Neutrophil (primary cell): Measurements from ENCODE around the gene UGGT1.
A peak's percentile ranks its signal among the peaks of the same experiment; 100 is the strongest.

Experiments used
- H3K27ac ChIP-seq: fragments of 200-600 bp; sonication (generic); 2 replicates; pipeline ENCODE4 v1.5.1; 2016; ENCODE audit warnings: mild to moderate bottlenecking, moderate library complexity
- H3K27me3 ChIP-seq: fragments of 200-600 bp; sonication (generic); 2 replicates; pipeline ENCODE4 v1.6.0; 2016; ENCODE audit warnings: mild to moderate bottlenecking
- H3K36me3 ChIP-seq: fragments of 200-600 bp; sonication (generic); 2 replicates; pipeline ENCODE4 v1.5.1; 2017
- H3K4me1 ChIP-seq, 2 experiments: fragments of 200-600 bp in 1 of 2; sonication (generic) in 1 of 2; 1 replicate in 1 of 2; 2 replicates in 1 of 2; pipeline versions ENCODE4 v1.5.1 to v1.6.1; 2013 to 2016; ENCODE audit warnings: low read depth in 1 of 2, low read length in 1 of 2, mild to moderate bottlenecking in 1 of 2, moderate library complexity in 1 of 2; ENCODE audit not compliant: control insufficient read depth in 1 of 2, insufficient read depth in 1 of 2
- H3K4me3 ChIP-seq, 2 experiments: fragments of 200-600 bp in 1 of 2; sonication (generic) in 1 of 2; 1 replicate in 1 of 2; 2 replicates in 1 of 2; pipeline ENCODE4 v1.5.1; 2013 to 2016; ENCODE audit warnings: low read depth in 1 of 2, low read length in 1 of 2, mild to moderate bottlenecking in 1 of 2, moderate library complexity in 1 of 2
- H3K9me3 ChIP-seq: fragments of 200-600 bp; sonication (generic); 2 replicates; pipeline ENCODE4 v1.5.1; 2016
- CTCF ChIP-seq: fragments of 200-600 bp; sonication (generic); IDR thresholded peaks from 2 replicates; pipeline ENCODE4 v1.5.1; 2016; ENCODE audit warnings: antibody characterized with exemption

The UGGT1 gene

DNA sequence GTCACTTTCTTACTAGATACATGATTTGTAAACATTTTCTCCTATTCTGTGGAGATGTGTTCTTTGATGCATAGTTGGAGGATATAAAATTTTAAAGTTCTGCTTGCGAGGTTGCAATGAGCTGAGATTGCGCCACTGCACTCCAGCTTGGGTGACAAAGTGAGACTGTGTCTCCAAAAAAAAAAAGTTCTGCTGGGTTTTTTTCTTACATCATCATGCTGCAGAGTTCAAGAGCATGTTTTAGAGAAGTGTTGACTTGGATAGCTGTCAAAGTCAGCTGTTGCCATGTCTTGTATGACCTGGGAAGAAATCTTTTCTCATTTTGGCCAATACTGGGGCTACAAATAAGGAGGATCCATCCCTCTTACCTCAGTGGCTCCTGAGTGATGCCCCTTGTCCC is 71.3 kb downstream of the UGGT1 start:
- Histone ChIP-seq H3K27ac (peak overlapping the region; percentile 92), H3K27me3 (no peaks in the 10 kb centered on the region), H3K9me3 (no peaks in the 10 kb centered on the region), H3K4me3 (peak overlapping the region in 1 of 2 experiments; percentile 23), H3K4me1 (peaks cover 65 to 66% of the 10 kb centered on the region in 2 experiments), H3K36me3 (peaks cover 22% of the 10 kb centered on the region)
- no peak for TF ChIP-seq CTCF

DNA sequence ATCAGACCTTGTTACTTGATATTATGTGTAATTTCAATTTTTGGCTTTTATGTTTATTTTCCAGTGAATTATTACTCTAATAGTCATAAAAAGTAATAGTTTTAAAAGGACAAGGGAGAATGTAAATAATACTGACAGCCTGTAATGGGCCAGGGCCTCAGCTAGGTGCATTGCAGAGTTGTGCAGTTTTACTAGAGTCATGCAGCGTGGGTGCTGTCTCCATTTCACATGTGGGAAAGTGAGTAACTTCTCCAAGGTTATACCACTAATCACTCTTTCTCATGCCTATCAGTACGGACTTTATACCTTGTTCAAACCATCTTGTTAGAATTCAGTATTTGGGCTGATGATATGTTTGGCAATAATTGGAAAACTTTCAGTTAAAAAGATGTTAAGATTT is 73.3 kb downstream of the UGGT1 start:
- peaks cover 9% of the 10 kb centered on the region for H3K36me3 ChIP-seq

GRCh38 chr2:128166746-128167353 is 75.8 kb downstream of the UGGT1 start:
- H3K27me3 ChIP-seq: no peaks in the 10 kb centered on the region
- H3K4me1 ChIP-seq: peaks cover 100% of the 10 kb centered on the region in 2 experiments
- peak overlapping the region; percentile 92 for H3K27ac ChIP-seq
- TF ChIP-seq CTCF: no peak
- H3K4me3 ChIP-seq: peak overlapping the region; percentile 50 to 58
- H3K36me3 ChIP-seq: peaks cover 5% of the 10 kb centered on the region
- H3K9me3 ChIP-seq: no peaks in the 10 kb centered on the region

More for the DNA sequence above, 73.3 kb downstream of the UGGT1 start:
- Histone ChIP-seq H3K27ac (peak overlapping the region; percentile 92), H3K4me1 (peaks cover 86 to 87% of the 10 kb centered on the region in 2 experiments), H3K27me3 (no peaks in the 10 kb centered on the region), H3K4me3 (no peak overlapping the region), H3K9me3 (no peaks in the 10 kb centered on the region)
- TF ChIP-seq CTCF: no peak

DNA sequence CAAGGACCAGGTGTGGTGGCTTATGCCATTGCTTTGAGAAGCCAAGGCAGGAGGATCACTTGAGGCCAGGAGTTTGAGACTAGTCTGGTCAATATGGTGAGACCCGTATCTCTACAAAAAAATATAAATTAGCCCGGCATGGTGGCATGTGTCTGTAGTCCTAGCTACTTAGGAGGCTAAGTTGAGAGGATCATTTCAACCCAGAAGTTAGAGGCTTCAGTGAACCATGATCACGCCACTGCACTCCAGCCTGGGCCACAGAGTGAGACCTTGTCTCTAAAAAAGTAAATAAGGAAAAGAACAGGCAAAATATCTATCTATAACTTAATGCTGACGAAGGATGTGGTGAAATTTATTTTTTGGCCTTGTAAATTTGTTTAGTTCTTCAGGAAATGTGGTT is 78.1 kb downstream of the UGGT1 start:
- H3K27me3 ChIP-seq: no peaks in the 10 kb centered on the region
- TF ChIP-seq CTCF: no peak
- peak overlapping the region; percentile 92 for H3K27ac ChIP-seq
- peaks cover 81 to 84% of the 10 kb centered on the region in 2 experiments for H3K4me1 ChIP-seq
- H3K9me3 ChIP-seq: no peaks in the 10 kb centered on the region
- H3K36me3 ChIP-seq: peaks cover 22% of the 10 kb centered on the region
- peak overlapping the region; percentile 21 to 50 for H3K4me3 ChIP-seq

- Histone ChIP-seq H3K27me3 (no peaks in the 10 kb centered on the region), H3K27ac (peak overlapping the region; percentile 92), H3K36me3 (peaks cover 26% of the 10 kb centered on the region), H3K4me3 (peak overlapping the region; percentile 34 to 50), H3K4me1 (peaks cover 77 to 80% of the 10 kb centered on the region in 2 experiments), H3K9me3 (no peaks in the 10 kb centered on the region)
- no peak for TF ChIP-seq CTCF
Measured at GRCh38 chr2:128169497-128169896, 78.5 kb downstream of the UGGT1 start.
